Neutrophil (primary cell): ENCODE data around the gene RSPH1.

Source experiments
- H3K27ac ChIP-seq: fragments of 200-600 bp; sonication (generic); 2 replicates; pipeline ENCODE4 v1.5.1; 2016; ENCODE audit warnings: mild to moderate bottlenecking, moderate library complexity
- H3K27me3 ChIP-seq: fragments of 200-600 bp; sonication (generic); 2 replicates; pipeline ENCODE4 v1.6.0; 2016; ENCODE audit warnings: mild to moderate bottlenecking
- H3K36me3 ChIP-seq: fragments of 200-600 bp; sonication (generic); 2 replicates; pipeline ENCODE4 v1.5.1; 2017
- H3K4me1 ChIP-seq, 2 experiments: fragments of 200-600 bp in 1 of 2; sonication (generic) in 1 of 2; 1 replicate in 1 of 2; 2 replicates in 1 of 2; pipeline versions ENCODE4 v1.5.1 to v1.6.1; 2013 to 2016; ENCODE audit warnings: low read depth in 1 of 2, low read length in 1 of 2, mild to moderate bottlenecking in 1 of 2, moderate library complexity in 1 of 2; ENCODE audit not compliant: control insufficient read depth in 1 of 2, insufficient read depth in 1 of 2
- H3K4me3 ChIP-seq, 2 experiments: fragments of 200-600 bp in 1 of 2; sonication (generic) in 1 of 2; 1 replicate in 1 of 2; 2 replicates in 1 of 2; pipeline ENCODE4 v1.5.1; 2013 to 2016; ENCODE audit warnings: low read depth in 1 of 2, low read length in 1 of 2, mild to moderate bottlenecking in 1 of 2, moderate library complexity in 1 of 2
- H3K9me3 ChIP-seq: fragments of 200-600 bp; sonication (generic); 2 replicates; pipeline ENCODE4 v1.5.1; 2016
- TF ChIP-seq, protein P1 (sequence below): fragments of 200-600 bp; sonication (generic); IDR thresholded peaks from 2 replicates; pipeline ENCODE4 v1.5.1; 2016; ENCODE audit warnings: antibody characterized with exemption

The RSPH1 gene

GRCh38 chr21:42484966-42485365 lies 11.1 kb downstream of the RSPH1 start:
- Histone ChIP-seq H3K36me3 (no peaks in the 10 kb centered on the region), H3K27me3 (no peaks in the 10 kb centered on the region), H3K9me3 (no peaks in the 10 kb centered on the region), H3K27ac (no peak overlapping the region), H3K4me1 (no peaks in the 10 kb centered on the region), H3K4me3 (no peak overlapping the region)
- TF ChIP-seq, protein P1, sequence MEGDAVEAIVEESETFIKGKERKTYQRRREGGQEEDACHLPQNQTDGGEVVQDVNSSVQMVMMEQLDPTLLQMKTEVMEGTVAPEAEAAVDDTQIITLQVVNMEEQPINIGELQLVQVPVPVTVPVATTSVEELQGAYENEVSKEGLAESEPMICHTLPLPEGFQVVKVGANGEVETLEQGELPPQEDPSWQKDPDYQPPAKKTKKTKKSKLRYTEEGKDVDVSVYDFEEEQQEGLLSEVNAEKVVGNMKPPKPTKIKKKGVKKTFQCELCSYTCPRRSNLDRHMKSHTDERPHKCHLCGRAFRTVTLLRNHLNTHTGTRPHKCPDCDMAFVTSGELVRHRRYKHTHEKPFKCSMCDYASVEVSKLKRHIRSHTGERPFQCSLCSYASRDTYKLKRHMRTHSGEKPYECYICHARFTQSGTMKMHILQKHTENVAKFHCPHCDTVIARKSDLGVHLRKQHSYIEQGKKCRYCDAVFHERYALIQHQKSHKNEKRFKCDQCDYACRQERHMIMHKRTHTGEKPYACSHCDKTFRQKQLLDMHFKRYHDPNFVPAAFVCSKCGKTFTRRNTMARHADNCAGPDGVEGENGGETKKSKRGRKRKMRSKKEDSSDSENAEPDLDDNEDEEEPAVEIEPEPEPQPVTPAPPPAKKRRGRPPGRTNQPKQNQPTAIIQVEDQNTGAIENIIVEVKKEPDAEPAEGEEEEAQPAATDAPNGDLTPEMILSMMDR = no peak

DNA sequence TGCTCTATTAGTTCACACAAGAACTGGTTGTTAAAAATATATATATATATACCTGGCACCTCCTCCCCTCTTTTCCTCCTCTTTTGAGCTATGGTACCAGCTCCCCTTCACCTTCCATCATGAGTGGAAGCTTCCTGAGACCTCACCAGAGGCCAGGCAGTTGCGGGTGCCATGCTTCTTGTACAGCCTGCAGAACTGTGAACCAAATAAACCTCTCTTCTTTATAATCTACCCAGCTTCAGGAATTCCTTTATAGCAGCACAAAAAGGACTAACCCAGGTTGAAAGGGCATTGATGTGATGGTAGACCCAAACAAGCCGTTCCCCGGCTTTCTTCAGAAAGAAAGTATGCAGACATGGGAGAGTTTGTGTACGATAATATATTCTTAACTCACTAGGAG lies 14.9 kb downstream of the RSPH1 start:
- TF ChIP-seq, protein P1 = no peak
- Histone ChIP-seq H3K27me3 (no peaks in the 10 kb centered on the region), H3K4me3 (no peak overlapping the region), H3K9me3 (no peaks in the 10 kb centered on the region), H3K27ac (no peak overlapping the region), H3K4me1 (no peaks in the 10 kb centered on the region), H3K36me3 (no peaks in the 10 kb centered on the region)

DNA sequence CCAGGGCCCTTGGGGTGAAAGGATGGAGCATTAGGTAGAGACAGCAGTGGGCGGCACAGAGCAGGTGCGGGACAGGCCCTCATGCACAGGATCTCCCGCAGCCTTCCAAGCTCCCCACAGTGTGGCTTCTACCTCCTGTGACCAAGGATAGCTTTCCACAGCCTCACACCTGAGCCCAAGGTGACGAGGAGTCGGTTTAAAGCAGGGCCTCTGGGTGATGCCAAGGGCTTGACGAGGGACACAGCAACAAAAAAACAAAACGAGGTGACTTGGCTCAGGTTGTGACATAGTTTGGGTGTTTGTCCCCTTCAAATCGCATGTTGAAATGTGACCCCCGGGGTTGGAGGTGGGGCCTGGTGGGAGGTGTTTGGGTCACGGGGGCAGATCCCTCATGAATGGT lies 15.3 kb downstream of the RSPH1 start:
- H3K36me3 ChIP-seq = no peaks in the 10 kb centered on the region
- H3K9me3 ChIP-seq = no peaks in the 10 kb centered on the region
- no peak overlapping the region for H3K27ac ChIP-seq
- TF ChIP-seq, protein P1 = no peak
- no peaks in the 10 kb centered on the region for H3K4me1 ChIP-seq
- no peak overlapping the region for H3K4me3 ChIP-seq
- H3K27me3 ChIP-seq = no peaks in the 10 kb centered on the region

DNA sequence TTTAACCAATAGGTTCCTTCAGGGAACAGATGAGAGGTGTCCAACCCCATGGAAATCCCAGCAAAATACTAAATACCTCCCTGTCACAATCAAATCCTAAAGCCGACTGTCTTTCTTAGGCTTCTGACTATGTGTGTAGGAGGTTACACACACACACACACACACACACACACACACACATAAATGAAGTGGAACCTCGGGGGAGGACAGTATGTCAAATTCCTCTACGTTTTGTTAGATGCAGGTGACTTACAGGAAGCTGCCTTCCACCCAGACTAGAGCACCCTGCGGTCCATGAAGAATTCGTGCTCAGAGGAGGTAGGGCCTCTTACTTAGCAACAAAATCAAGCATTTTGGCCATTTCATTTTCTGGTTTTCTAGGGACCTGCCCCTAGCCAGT lies 16.4 kb downstream of the RSPH1 start:
- no peak overlapping the region for H3K27ac ChIP-seq
- no peaks in the 10 kb centered on the region for H3K9me3 ChIP-seq
- TF ChIP-seq, protein P1 = no peak
- no peak overlapping the region for H3K4me3 ChIP-seq
- H3K27me3 ChIP-seq = no peaks in the 10 kb centered on the region
- H3K4me1 ChIP-seq = no peaks in the 10 kb centered on the region
- H3K36me3 ChIP-seq = no peaks in the 10 kb centered on the region

DNA sequence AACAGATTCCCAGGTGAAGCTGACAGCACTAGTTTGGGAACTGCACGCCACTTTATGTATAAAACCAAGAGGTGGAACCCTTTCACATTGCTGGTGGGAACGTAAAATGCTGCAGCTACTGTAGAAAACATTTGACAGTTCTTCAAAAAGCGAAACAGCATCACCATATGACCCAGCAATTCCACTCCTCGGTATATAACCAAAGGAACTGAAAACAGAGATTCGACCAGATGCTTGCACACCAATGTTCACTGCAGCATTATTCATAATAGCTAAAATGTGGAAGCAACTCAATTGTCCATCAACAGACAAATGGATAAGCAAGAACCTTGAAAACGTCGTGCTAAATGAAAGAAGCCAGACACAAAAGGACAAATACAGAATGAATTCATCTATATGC lies 17.5 kb downstream of the RSPH1 start:
- no peaks in the 10 kb centered on the region for H3K27me3 ChIP-seq
- no peak overlapping the region for H3K4me3 ChIP-seq
- H3K36me3 ChIP-seq = no peaks in the 10 kb centered on the region
- no peak overlapping the region for H3K27ac ChIP-seq
- no peaks in the 10 kb centered on the region for H3K4me1 ChIP-seq
- no peaks in the 10 kb centered on the region for H3K9me3 ChIP-seq
- TF ChIP-seq, protein P1 = no peak
